ENCODE measurements around the gene PACSIN3.

DNA sequence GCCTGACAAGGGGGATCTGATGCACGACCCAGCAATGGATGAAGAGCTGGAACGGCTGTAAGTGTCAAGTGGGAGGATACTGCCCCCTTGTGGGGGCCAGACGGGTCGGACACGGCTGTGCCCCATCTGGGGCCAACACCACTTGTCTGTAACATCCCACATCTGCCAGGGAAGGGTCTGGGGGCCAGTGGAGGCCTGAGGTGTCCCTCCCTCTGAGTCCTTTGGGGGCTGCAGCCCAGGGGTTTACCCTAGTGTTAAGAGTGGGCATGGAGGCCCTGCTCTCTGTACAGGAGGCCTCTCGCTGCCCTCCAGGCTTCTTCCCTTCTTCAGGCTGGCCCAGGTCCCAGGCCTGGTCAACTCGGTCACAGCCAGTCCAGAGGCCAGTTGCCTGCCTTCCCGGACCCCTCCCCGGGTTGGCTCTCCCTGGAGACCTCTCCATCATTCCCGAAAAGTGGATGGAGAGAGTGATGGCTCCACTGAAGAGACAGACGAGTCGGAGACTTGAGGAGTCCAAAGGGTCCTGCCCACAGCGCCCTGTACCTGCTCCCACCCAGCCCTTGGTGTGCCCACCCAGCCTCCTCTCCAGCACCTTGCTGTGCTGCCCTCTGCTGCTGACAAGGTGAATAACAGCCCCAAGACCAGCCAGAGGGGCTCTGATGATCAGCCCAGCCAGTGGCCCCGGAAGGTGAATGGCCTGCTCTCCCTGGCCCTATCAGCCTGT is 24.9 kb downstream of the PACSIN3 start:
- TF ChIP-seq, protein P1, sequence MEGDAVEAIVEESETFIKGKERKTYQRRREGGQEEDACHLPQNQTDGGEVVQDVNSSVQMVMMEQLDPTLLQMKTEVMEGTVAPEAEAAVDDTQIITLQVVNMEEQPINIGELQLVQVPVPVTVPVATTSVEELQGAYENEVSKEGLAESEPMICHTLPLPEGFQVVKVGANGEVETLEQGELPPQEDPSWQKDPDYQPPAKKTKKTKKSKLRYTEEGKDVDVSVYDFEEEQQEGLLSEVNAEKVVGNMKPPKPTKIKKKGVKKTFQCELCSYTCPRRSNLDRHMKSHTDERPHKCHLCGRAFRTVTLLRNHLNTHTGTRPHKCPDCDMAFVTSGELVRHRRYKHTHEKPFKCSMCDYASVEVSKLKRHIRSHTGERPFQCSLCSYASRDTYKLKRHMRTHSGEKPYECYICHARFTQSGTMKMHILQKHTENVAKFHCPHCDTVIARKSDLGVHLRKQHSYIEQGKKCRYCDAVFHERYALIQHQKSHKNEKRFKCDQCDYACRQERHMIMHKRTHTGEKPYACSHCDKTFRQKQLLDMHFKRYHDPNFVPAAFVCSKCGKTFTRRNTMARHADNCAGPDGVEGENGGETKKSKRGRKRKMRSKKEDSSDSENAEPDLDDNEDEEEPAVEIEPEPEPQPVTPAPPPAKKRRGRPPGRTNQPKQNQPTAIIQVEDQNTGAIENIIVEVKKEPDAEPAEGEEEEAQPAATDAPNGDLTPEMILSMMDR (IDR thresholded peaks at IDR 0.05) = peak; percentile 57 to 83 (median 74)
- no peak for TF ChIP-seq POLR2A (IDR thresholded peaks at IDR 0.05)
